Measurements from ENCODE around the gene NLGN2.

NLGN2 gene

GRCh38 chr17:7414837-7415236 lies 7.2 kb downstream of the NLGN2 start:
- no peak for DNase-seq (ENCODE audit: low spot score)

DNA sequence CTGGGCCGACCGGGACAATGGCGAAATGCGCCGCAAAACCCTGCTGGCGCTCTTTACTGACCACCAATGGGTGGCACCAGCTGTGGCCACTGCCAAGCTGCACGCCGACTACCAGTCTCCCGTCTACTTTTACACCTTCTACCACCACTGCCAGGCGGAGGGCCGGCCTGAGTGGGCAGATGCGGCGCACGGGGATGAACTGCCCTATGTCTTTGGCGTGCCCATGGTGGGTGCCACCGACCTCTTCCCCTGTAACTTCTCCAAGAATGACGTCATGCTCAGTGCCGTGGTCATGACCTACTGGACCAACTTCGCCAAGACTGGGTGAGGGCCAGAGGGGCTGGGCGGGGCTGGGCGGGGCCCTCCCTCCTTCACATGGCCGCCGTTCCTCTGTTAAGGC lies 8.1 kb downstream of the NLGN2 start:
- DNase-seq (ENCODE audit: low spot score): no peak

DNA sequence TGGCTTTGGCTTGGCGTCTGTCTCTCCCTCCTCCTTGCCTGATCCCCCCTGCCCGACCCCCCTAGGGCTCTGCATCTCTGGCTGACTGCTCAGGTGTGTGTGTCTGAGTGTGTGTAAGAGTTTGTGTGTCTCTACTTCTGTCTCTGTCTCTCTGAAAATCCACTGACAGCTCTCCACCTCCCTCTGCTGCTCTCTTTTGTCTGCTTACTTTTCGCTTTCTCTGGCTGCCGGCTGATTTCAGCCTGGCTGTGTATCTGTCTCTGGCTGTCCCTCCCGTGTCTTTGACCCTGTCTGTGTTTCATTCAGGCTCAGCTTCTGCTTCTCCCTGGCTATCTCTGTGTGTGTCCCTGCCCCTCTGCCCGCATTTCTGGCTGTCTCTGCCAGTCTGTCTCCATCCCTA lies 8.7 kb downstream of the NLGN2 start:
- DNase-seq (ENCODE audit: low spot score): no peak

DNA sequence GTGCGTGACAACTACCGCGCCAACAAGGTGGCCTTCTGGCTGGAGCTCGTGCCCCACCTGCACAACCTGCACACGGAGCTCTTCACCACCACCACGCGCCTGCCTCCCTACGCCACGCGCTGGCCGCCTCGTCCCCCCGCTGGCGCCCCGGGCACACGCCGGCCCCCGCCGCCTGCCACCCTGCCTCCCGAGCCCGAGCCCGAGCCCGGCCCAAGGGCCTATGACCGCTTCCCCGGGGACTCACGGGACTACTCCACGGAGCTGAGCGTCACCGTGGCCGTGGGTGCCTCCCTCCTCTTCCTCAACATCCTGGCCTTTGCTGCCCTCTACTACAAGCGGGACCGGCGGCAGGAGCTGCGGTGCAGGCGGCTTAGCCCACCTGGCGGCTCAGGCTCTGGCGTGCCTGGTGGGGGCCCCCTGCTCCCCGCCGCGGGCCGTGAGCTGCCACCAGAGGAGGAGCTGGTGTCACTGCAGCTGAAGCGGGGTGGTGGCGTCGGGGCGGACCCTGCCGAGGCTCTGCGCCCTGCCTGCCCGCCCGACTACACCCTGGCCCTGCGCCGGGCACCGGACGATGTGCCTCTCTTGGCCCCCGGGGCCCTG lies 9.5 kb downstream of the NLGN2 start:
- DNase-seq (ENCODE audit: low spot score): no peak

GRCh38 chr17:7418472-7419152 lies 11.0 kb downstream of the NLGN2 start:
- DNase-seq (ENCODE audit: low spot score): no peak

DNA sequence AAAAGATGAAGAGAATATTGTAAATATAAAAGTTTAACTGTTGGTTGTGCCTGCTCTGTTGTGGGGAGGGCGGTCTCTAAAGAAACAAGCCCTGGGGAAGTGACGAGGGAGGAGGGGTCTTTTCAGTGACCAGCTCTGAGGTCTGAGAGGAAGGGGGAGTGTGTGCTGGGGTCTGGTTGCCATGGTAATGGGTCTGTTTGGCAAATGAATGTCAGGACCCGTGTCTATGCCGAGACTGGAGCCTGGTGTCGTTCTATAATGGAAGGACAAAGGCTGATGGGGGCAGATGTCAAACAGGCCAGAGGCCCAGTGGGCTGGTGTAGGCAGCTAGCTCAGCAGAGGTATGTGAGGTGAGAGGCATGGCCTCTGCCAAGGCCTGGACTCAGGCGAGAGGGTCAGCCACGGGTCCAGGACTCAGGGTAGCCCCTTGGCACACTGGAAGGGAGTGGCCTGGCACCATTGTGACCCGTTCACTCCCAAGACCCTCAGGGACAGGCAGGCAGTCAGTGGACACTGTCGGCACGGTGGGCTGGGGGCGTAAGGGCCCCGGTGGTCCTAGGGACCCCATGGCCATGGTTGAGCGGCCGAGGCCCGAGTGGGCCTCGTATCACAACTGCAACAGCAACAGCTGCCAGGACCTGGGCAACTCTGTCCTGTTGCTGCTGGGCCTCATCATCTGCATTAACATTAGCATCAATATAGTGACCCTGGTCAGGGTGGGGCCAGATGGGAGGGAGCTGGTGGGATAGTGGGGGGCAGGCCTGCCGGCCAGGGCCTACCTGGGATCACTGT lies 12.4 kb downstream of the NLGN2 start, which contains the start of gene SPEM1:
SPEM1 (plus strand) TSS at position 506 of the 792 bp plus-strand sequence; CDS start at position 567, 61 bp downstream.
- DNase-seq (ENCODE audit: low spot score): no peak

- DNase-seq (ENCODE audit: low spot score): no peak
Measured at GRCh38 chr17:7421186-7421585, 13.5 kb downstream of the NLGN2 start.

- DNase-seq (ENCODE audit: low spot score): no peak
Measured at GRCh38 chr17:7423679-7424078, 16.0 kb downstream of the NLGN2 start.

GRCh38 chr17:7425316-7425715 lies 17.7 kb downstream of the NLGN2 start, which contains the start of gene SPEM2:
Gene SPEM2 (plus strand): TSS chr17:7425616. CDS start chr17:7425689, 73 bp downstream.
- DNase-seq (ENCODE audit: low spot score): no peak

DNA sequence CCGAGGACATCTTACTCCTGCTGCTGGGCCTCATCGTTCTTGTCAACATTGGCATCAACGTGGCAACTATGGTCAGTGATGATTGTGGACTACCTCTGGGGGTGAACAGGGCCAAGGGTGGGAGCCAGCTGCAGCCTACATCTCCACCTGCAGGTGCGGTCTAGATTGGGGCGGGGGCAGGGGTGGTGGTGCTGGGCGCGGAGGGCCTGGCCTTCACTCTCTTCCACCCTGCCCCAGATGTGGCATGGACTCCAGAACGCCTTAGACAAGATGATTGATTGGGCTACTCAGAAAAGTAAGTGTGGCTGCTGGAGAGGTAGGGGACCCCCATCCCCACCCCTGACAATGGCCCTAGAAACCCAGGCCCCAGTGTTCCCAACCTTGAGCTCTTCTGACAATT lies 18.1 kb downstream of the NLGN2 start:
- no peak for DNase-seq (ENCODE audit: low spot score)

DNA sequence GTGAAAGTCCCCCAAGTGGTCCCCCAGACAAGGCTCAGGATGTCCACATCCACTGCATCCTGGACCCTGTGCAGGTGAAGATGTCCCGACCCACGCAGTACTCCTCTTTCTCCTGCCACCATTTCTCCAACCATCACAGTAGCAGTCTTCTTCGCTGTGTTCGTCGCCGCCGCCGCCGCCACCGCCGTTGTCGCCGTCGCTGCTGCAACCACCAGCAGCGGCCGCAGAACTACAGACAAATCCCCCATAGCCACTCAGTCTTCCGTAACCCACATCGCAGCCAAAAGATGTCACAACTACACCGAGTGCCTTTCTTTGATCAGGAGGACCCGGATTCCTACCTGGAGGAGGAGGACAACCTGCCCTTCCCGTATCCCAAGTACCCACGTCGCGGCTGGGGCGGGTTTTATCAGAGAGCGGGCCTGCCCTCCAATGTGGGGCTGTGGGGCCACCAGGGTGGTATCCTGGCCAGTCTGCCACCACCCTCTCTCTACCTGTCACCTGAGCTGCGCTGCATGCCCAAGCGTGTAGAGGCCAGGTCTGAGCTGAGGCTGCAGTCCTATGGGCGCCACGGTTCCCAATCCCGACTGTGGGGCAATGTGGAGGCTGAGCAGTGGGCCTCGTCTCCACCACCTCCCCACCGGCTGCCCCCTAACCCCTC lies 18.7 kb downstream of the NLGN2 start:
- DNase-seq (ENCODE audit: low spot score): no peak

GRCh38 chr17:7426896-7427489 lies 19.3 kb downstream of the NLGN2 start:
- no peak for DNase-seq (ENCODE audit: low spot score)

- DNase-seq (ENCODE audit: low spot score): no peak
Measured at GRCh38 chr17:7427549-7427948, 19.9 kb downstream of the NLGN2 start.

DNA sequence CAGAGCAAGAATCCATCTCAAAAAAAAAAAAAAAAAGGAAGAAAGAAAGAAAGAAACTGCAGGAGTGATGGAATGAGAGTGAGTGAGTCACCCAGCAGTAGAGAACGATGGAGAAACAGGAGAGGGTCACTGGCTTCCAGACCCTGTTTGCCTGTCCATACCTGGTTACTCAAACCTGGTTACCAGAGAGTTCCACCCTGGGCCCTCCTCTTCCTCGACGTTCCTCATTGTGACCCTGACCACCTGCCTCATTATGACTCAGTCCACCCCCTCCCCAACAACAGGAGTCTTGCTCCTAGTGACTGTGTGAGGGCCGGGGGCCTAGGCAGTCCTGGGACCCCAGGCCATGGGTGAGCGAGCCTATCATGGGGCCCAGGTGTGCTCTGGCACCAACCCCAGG lies 20.9 kb downstream of the NLGN2 start, which contains the start of gene SPEM3:
SPEM3 (plus strand) TSS at position 301 of the 400 bp plus-strand sequence; CDS start at position 347, 46 bp downstream.
- DNase-seq (ENCODE audit: low spot score): no peak

DNA sequence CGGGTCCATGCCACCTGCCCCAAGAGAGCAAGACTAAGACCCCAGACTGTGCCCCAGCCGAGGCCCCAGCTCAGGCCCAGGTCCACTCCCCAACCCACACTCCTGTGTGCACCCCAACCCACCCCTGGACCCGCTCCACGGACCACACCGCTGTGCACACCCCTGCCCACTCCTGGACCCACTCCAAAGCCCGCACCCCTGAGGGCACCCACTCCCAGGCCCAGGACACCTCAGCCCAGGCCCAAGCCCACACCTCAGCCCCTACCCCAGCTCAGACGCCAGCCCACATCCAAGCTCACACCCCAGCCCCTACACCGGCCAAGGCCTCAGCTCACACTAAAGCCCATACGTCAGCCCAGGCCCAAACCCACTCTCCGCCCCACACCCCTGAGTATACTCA lies 22.1 kb downstream of the NLGN2 start:
- no peak for DNase-seq (ENCODE audit: low spot score)

DNA sequence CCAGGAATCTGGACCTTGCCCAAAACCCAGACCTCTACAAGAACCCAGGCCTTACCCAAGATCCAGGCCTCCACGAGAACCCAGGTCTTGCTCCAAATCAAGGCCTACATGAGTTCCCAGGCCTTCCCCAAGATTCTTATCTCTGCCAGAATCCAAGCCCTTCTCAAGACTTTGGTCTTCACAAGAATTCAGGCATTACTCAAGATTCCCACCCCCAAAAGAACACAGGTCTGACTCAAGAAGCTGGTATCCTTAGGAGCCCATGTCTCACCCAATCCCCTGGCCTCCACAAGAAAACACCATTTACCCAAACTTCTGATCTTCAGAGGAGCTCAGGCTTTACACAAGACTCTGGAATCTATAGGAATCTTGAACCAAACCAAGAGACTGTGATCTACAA lies 23.6 kb downstream of the NLGN2 start:
- DNase-seq (ENCODE audit: low spot score): no peak

- no peak for DNase-seq (ENCODE audit: low spot score)
Measured at GRCh38 chr17:7432296-7432695, 24.7 kb downstream of the NLGN2 start.

DNA sequence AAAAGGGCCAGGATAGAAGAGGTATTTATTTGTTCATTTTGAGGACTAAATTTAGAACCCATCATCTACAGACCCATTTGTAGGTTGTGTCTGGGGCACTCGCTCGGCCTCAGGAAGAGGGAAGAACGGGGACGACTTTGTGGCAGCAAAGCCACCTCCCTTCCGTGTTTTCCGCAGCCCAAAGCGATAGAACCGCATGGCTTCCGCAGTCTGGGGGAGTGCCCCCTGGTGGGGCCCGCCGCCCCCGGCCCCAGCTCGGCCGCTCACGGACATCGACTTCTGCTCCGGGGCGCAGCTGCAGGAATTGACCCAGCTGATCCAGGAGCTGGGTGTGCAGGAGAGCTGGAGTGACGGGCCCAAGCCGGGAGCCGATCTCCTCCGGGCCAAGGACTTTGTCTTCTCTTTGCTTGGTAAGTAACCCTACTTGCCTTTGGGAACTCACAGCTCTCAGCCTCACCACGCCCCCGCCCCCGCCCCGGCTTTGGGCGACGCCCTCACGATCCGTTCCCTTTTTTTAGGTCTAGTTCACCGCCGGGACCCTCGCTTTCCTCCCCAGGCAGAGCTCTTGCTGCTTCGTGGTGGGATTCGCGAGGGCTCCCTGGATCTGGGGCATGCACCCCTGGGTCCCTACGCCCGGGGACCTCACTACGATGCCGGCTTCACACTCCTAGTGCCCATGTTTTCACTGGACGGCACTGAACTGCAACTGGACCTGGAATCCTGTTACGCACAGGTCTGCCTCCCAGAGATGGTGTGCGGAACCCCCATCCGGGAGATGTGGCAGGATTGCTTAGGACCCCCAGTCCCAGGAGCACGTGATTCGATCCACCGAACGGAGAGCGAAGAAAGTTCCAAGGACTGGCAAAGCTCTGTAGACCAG lies 28.3 kb downstream of the NLGN2 start:
- DNase-seq (ENCODE audit: low spot score): peak; percentile 41

DNA sequence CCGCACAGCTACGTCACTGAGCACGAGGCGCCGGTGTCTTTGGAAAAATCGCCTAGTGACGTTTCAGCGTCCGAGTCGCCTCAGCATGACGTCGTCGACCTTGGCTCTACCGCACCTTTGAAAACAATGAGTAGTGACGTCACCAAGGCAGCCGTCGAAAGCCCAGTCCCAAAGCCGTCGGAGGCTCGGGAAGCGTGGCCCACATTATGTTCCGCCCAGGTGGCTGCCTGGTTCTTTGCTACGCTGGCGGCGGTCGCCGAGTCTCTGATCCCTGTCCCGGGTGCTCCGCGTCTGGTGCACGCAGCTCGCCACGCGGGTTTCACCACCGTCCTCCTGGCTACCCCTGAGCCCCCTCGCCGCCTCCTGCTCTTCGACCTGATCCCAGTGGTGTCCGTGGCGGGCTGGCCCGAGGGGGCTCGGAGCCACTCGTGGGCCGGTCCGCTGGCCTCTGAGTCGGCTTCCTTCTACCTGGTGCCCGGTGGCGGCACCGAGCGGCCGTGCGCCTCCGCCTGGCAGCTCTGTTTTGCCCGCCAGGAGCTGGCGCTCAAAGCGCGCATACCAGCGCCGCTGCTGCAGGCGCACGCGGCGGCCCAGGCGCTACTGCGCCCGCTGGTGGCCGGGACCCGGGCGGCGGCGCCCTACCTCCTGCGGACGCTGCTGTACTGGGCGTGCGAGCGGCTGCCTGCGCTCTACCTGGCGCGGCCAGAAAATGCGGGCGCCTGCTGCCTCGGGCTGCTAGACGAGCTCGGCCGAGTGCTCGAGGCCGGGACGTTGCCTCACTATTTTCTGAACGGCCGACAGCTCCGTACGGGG lies 29.1 kb downstream of the NLGN2 start:
- peak; percentile 50 for DNase-seq (ENCODE audit: low spot score)

GRCh38 chr17:7437369-7437863 lies 29.8 kb downstream of the NLGN2 start:
- DNase-seq (ENCODE audit: low spot score): no peak

All from cerebellar cortex (tissue), 1 donor.